ENCODE results near the gene KIRREL1. TPM values are rescaled to one million over a fixed set of nuclear protein-coding genes. Genes with fewer than 3 reads are reported as not detected.

KIRREL1 gene
- total and polyA plus RNA-seq, 2 of the 8 experiments (the other 6 are each of a cell fraction or from before 2014, with no cell fraction given) = 14.2 to 39.0 TPM

DNA sequence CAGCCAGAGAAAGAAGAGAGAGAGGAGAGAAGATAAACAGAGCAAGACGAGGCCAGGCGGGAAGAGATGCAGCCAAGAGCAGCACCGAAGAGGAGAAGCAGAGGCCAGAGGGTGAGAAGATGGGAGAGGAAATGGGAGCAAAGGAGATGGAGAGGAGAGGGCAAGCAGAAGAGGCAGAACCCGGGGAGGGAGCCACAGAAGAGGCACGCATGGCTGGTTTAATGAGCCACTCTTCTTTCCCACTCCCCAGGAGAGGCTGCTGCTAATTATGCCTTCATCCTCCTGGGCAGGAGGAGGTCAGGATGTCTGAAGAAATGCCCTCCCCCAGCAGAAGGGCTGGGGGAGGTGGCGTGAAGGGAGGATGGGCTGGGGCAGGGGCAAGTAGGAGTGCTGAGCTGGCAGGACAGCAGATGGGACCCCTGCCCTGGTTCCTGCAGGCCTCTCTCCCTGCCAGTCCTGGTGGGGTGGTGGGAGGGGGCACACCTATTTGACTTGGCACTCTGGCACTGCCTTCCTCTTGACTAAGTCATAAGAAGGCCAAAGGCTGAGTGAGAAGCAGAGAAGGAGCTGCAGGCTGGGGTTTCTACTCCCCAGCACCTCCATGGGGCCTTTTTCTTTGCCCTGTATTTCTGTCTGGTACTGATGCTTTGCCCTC, 32.3 kb downstream of the KIRREL1 start:
- TF ChIP-seq PHF8 (conservative IDR thresholded peaks at IDR 0.05; ENCODE audit: low read depth, low read length) (no peak), TAF1 (IDR thresholded peaks at IDR 0.05; ENCODE audit: low read depth, low read length) (no peak), TEAD4 (IDR thresholded peaks at IDR 0.05; ENCODE audit: low read depth, low read length) (no peak), RAD21 (IDR thresholded peaks at IDR 0.05 in 1 of 2, conservative IDR thresholded peaks at IDR 0.05 in 1 of 2; ENCODE audit: low read depth in 2 of 2, low read length in 2 of 2) (no peak), SRF (IDR thresholded peaks at IDR 0.05; ENCODE audit: low read depth, low read length) (no peak), KDM1A (IDR thresholded peaks at IDR 0.05; ENCODE audit: borderline replicate concordance, low read length) (no peak), JUND (IDR thresholded peaks at IDR 0.05; ENCODE audit: low read length) (no peak), HDAC2 (IDR thresholded peaks at IDR 0.05; ENCODE audit: borderline replicate concordance in 1 of 2, low read depth in 2 of 2, low read length in 2 of 2) (no peak)
- H3K9me3 ChIP-seq (ENCODE audit: insufficient read depth in 2 of 2, low read depth in 1 of 2, low read length in 1 of 2) = no peaks in the 10 kb centered on the region
- H3K23ac ChIP-seq (ENCODE audit: insufficient read length) = no peak overlapping the region
- 0 out of 2 replicates have a peak overlapping the region, but pooled peaks have one; percentile 31 for H2BK15ac ChIP-seq (ENCODE audit: low read length)
- no peak overlapping the region for H4K91ac ChIP-seq (replicated peaks; ENCODE audit: insufficient read length, low read length)
- no peak overlapping the region for H2BK5ac ChIP-seq (ENCODE audit: low read depth, low read length)
- no peak overlapping the region for H3K56ac ChIP-seq (replicated peaks; ENCODE audit: insufficient read length, low read depth, low read length)
- H3K36me3 ChIP-seq (ENCODE audit: control insufficient read depth in 2 of 4, insufficient read depth in 4 of 4, low read length in 3 of 4) = peaks cover 0 to under 1% (median under 1%) of the 10 kb centered on the region in 4 experiments; a peak in 2 of 8 replicates
- H3K23me2 ChIP-seq (ENCODE audit: low read depth, low read length) = no peaks in the 10 kb centered on the region
- no peak overlapping the region; the same call in 1 of the 2 replicates for H2BK20ac ChIP-seq (ENCODE audit: low read length)
- H3K79me2 ChIP-seq (ENCODE audit: control insufficient read depth in 1 of 2, insufficient read depth in 2 of 2, low read length in 2 of 2) = peaks cover 3 to 43% of the 10 kb centered on the region in 2 experiments; a peak in 3 of 4 replicates
- H2AK5ac ChIP-seq (ENCODE audit: low read depth, low read length) = no peak overlapping the region
- FAIRE-seq (no peak), DNase-seq (ENCODE audit: low read depth in 1 of 2, low spot score in 2 of 2) (no peak)
- peaks cover 11% of the 10 kb centered on the region for H3K79me1 ChIP-seq (ENCODE audit: low read depth, low read length)
- no peak overlapping the region for H3K27ac ChIP-seq (ENCODE audit: low read depth, low read length)
- H3K9ac ChIP-seq (replicated peaks in 1 of 4; ENCODE audit: extremely low read depth in 1 of 4, low read depth in 3 of 4, low read length in 3 of 4) = no peak overlapping the region
- POLR2A ChIA-PET (ENCODE audit: partially characterized antibody) = interaction anchor here (0.6 to 1.5 kb wide), 5 partner anchors 9 to 33 kb away, joined by 3 to 4 read pairs (median 3); no protein-coding TSS in a partner anchor
- H3K4me3 ChIP-seq (ENCODE audit: extremely low read depth in 1 of 4, insufficient read depth in 2 of 4, low read depth in 3 of 4, low read length in 4 of 4) = no peak overlapping the region
- no peak overlapping the region for H3K14ac ChIP-seq (ENCODE audit: insufficient read length)
- no peak overlapping the region; the same call in 1 of the 2 replicates for H3K18ac ChIP-seq (ENCODE audit: extremely low read depth, low read length)
- H3K4me2 ChIP-seq (ENCODE audit: insufficient read depth in 1 of 2, low read depth in 2 of 2, low read length in 2 of 2) = no peak overlapping the region
- no peak overlapping the region for H2BK12ac ChIP-seq (ENCODE audit: low read depth, low read length)
- CTCF ChIA-PET (ENCODE audit: partially characterized antibody) = interaction anchor here (0.7 to 49.0 kb wide), 11 partner anchors 12 to 96 kb away, joined by 3 to 1615 read pairs (median 3); partner anchors contain the start of gene KIRREL1
- no peaks in the 10 kb centered on the region for H3K27me3 ChIP-seq (replicated peaks in 1 of 4; ENCODE audit: control insufficient read depth in 3 of 4, extremely low read depth in 1 of 4, insufficient read depth in 3 of 4, low read length in 3 of 4)
- no peak overlapping the region for H3K4ac ChIP-seq (replicated peaks; ENCODE audit: insufficient read length, low read depth, low read length)
- H4K8ac ChIP-seq (ENCODE audit: extremely low read depth, insufficient read depth, low read length) = no peak overlapping the region
- peaks cover 3 to 21% (median 6%) of the 10 kb centered on the region in 4 experiments; a peak in 6 of 7 replicates for H3K4me1 ChIP-seq (replicated peaks in 1 of 4; ENCODE audit: control insufficient read depth in 3 of 4, insufficient read depth in 4 of 4, low read length in 3 of 4)
- no peak overlapping the region for H4K5ac ChIP-seq (ENCODE audit: insufficient read length, low read depth, low read length)
- H2BK120ac ChIP-seq (replicated peaks; ENCODE audit: low read depth, low read length) = no peak overlapping the region
- WGBS, 2 experiments (ENCODE audit: extremely low coverage in 1 of 2, insufficient coverage in 1 of 2, insufficient read length in 1 of 2, insufficient replicate concordance in 2 of 2, low coverage in 1 of 2, low lambda C conversion rate in 2 of 2, missing lambda C conversion rate in 1 of 2) = 84% methylated on average over 6 of the region's 6 CpGs; no CpG with 5 or more reads in 1 of the 2 experiments
- H2AFZ ChIP-seq (ENCODE audit: low read length) = no peak overlapping the region
- H4K20me1 ChIP-seq (replicated peaks in 1 of 2; ENCODE audit: control insufficient read depth in 1 of 2, insufficient read depth in 2 of 2, low read length in 2 of 2) = no peaks in the 10 kb centered on the region
